Mucosa of descending colon (tissue), 3 donors: ENCODE data around the gene FLT4. TPM values are rescaled to one million over a fixed set of nuclear protein-coding genes. Genes with fewer than 3 reads are reported as not detected.

Experiments used
- ATAC-seq: fragments of 200-7000 bp; cut with Tn5 transposase; one replicate; pipeline ENCODE4 v1.9.1; 2020; ENCODE audit warnings: mild to moderate bottlenecking, moderate library complexity
- DNase-seq, 3 donors: peaks; one replicate each; pipeline ENCODE4 v3.0.0-alpha.2; 2020
- H3K36me3 ChIP-seq: fragments of 200-600 bp; one replicate; pipeline ENCODE4 v1.8.0; 2021; ENCODE audit warnings: low read depth, mild to moderate bottlenecking
- H3K4me1 ChIP-seq: fragments of 200-600 bp; one replicate; pipeline ENCODE4 v1.8.0; 2021; ENCODE audit warnings: low read depth, mild to moderate bottlenecking
- H3K4me3 ChIP-seq: fragments of 200-600 bp; one replicate; pipeline ENCODE4 v1.8.0; 2021; ENCODE audit warnings: mild to moderate bottlenecking
- H3K9me3 ChIP-seq: fragments of 200-600 bp; one replicate; pipeline ENCODE4 v1.8.0; 2021; ENCODE audit warnings: mild to moderate bottlenecking
- intact Hi-C, 2 donors: fragments of 100-400 bp; cut with DNase I in 1 of 2; cut with micrococcal nuclease in 1 of 2; formaldehyde crosslinking; loops; one replicate each; pipeline versions ENCODE4 v1.11.0 to v1.11.1; 2022; cut with DNase I, micrococcal nuclease
- total RNA-seq, 3 donors: library from RNA; stranded (reverse); fragmentation: NEBNext Ultra II Directional in 2 of 3; extraction: Animal tissue kit (Norgen Biotek cat#: 25700) in 2 of 3; gene quantifications; one replicate each; pipeline versions ENCODE4 v1.2.1 to v1.2.4, GENCODE V29; 2021 to 2023
- TF ChIP-seq, protein P1 (sequence below): fragments of 200-600 bp; IDR thresholded peaks from one replicate; pipeline ENCODE4 v1.8.0; 2022; ENCODE audit warnings: antibody characterized with exemption, mild to moderate bottlenecking
- donor health status: DM: no; HTN: no; CAD: no; lungs with moderate emphysema.
- donor health status: DM: no; HTN: no; CAD: no.
- donor health status: DM: no; HTN: yes; CAD: no.

FLT4 gene
- total RNA-seq, 3 donors from 2014 or later = 2.8 to 9.7 (median 6.0) TPM

DNA sequence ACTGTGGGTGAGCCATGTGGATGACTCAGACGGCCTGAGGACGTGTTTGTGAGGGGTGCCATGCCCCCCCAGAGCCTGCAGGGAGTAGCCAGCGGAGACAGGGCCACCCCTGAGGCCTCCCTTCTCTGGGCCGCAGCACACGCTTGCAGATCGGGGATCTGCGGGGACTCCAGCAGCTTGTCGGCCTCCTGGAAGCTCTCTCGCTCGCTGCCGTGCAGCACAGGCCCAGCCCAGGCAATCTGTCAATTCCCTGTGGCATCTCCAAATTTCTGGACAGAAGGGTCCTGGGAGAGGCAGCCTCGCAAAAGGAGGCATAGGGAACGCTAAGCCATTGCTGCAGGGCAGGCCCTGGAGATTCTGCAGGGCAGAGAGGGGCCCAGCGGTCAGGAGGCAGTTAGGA, 21.2 kb downstream of the FLT4 start:
- TF ChIP-seq, protein P1, sequence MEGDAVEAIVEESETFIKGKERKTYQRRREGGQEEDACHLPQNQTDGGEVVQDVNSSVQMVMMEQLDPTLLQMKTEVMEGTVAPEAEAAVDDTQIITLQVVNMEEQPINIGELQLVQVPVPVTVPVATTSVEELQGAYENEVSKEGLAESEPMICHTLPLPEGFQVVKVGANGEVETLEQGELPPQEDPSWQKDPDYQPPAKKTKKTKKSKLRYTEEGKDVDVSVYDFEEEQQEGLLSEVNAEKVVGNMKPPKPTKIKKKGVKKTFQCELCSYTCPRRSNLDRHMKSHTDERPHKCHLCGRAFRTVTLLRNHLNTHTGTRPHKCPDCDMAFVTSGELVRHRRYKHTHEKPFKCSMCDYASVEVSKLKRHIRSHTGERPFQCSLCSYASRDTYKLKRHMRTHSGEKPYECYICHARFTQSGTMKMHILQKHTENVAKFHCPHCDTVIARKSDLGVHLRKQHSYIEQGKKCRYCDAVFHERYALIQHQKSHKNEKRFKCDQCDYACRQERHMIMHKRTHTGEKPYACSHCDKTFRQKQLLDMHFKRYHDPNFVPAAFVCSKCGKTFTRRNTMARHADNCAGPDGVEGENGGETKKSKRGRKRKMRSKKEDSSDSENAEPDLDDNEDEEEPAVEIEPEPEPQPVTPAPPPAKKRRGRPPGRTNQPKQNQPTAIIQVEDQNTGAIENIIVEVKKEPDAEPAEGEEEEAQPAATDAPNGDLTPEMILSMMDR = no peak
- DNase-seq (no peak), ATAC-seq (no peak)
- H3K36me3 ChIP-seq = no peaks in the 10 kb centered on the region
- H3K4me3 ChIP-seq = no peak overlapping the region
- intact Hi-C loops = no loop called here
- H3K9me3 ChIP-seq = no peaks in the 10 kb centered on the region
- H3K4me1 ChIP-seq = no peaks in the 10 kb centered on the region

DNA sequence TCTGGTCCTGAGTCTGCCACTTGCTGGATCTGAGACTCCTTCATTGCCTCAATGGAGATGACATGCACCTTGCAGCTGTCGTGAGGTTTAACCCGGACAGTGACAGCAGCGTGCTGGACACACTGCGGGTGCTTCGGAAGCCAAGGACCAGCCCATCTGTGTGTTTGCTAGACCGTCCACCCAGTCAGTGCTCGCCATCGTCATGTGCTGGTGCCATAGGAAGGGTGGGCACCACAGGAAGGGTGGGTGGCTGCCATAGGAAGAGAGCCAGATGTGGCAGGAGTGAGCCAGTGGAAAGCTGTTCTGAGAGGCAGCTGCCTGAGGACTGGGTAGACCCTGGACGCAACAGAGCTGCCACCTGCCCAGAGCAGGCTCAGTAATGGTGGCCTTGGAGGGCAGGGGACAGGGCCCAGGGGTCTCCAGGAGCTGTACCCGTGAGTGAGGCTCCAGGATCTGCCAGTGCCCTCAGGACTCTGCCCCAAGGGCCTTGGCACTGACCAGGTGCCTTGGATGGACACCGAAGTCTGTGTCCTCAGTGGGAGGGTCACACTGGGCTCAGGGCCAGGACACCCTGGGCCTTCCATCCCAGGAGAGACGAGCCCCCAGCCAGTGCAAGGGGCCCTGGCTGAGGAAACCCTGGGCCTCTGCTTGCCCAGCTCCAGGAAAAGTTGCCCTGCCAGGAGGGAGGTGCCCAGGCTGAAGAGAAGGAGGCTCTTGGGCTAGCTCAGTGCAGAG, 21.8 kb downstream of the FLT4 start:
- H3K9me3 ChIP-seq = no peaks in the 10 kb centered on the region
- H3K4me1 ChIP-seq = no peaks in the 10 kb centered on the region
- no peaks in the 10 kb centered on the region for H3K36me3 ChIP-seq
- DNase-seq (no peak), ATAC-seq (no peak)
- H3K4me3 ChIP-seq = no peak overlapping the region
- TF ChIP-seq, protein P1 = no peak
- intact Hi-C loops = no loop called here

DNA sequence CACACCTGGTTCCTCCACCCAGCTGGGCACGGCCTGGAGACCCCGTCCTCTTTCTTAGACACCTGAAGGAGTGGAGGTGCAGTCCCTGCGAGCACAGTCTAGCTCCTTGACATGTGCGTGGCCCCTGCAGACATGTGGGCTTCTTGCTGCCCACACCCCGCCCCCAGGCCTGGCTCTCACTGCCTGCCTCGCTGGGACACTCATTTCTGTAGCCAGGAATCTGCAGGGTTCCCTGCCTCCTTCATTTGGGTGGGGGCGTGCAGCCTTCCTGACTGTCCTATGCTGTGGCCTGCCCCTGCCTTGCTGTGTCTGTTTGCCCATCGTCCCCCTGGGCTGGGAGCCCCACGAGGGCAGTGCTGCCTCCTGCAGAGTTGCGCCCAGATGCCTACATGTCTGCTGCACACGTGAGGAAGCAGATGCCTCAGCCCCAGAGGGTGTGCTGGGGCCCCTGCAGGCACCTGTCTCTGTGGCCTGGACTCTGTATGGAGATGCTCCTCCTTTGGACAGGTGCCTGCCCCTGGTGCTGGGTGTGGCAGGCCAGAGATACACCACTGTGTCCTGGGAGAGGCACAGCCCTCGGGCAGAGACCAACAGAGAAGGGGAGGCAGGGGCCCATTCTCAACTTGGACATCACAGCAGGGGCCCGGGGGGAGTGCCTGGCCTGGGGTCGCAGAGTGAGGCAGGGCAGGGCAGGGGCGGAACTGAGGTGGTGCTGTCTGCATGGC, 22.6 kb downstream of the FLT4 start:
- no peak for ATAC-seq
- H3K4me1 ChIP-seq = no peaks in the 10 kb centered on the region
- H3K36me3 ChIP-seq = no peaks in the 10 kb centered on the region
- no peak for DNase-seq
- H3K4me3 ChIP-seq = no peak overlapping the region
- H3K9me3 ChIP-seq = no peaks in the 10 kb centered on the region
- TF ChIP-seq, protein P1 = no peak
- intact Hi-C loops = no loop called here

DNA sequence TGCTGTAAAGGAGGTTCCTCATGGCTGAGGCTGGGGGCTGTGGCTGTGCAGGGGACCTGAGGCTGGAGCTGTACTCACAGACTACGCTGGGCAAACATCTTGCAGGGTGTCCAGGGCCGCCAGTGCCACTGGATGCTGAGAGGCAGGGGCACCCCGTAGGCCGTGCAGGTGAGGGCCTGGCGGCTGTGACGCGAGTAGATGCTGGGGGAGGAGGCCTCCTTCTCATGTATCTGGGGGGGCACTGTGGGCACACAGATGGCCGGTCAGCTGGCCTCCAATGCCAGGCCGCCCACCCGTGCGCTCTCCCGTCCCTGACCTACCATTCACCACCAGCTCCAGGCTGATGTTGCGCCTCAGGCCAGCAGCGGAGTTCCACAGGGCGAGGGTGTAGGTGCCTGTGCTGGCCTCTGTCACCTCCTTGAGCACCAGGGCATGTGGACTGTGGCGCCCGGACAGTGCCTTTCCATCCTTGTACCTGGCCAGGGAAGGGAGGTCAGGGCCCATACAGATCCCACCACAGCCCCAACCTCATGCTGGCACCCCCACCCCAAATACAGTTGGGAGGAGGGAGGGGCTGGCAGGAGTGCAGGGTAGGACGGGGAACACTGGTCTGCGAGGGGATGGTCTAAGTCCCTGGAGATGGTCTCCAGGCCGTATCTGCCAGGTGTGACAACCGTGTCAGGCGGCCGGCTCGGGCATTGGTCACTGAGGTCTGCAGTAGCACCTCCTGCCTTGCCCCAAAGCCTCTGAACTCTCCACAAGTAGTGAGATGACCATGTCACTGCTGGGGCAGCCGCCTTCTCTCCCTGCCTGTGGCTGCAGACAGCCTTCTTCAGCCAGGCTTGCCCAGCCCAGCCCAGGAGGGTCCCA, 23.4 kb downstream of the FLT4 start:
- DNase-seq = no peak
- TF ChIP-seq, protein P1 = no peak
- intact Hi-C loops = no loop called here
- H3K4me1 ChIP-seq = no peaks in the 10 kb centered on the region
- H3K36me3 ChIP-seq = no peaks in the 10 kb centered on the region
- no peak overlapping the region for H3K4me3 ChIP-seq
- ATAC-seq = no peak
- H3K9me3 ChIP-seq = no peaks in the 10 kb centered on the region

DNA sequence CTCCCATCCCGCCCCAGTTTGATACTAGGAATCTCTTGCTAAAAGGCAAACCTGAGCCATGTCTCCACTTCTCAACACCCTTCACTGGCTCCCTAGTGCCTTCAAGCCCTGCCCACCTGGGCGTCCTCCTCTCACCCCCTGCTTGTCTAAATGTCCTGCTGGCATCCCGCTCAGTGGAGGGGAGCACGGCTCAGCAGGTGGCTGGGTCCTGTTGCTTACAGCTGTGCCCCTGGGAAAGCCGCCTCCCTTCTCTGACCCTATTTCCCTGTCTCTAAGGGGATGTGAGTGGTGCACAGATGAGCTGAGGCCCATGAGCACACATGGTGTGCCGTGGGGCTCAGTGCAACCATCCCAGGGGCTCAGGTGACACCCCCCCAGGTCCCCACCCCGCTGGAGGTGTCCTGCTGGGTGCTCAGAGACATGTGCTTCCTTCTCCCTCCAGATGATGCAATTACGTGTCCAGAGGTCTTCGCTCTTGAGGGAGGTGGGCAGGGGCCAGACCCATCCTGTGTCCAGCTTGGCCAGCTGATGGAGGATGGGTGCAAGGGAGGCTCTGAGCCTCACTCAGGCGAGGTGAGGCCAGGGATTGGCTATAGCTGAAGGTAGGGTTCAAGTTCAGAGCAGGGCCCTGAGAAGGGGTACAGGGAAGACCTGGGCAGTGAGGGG, 24.1 kb downstream of the FLT4 start:
- H3K4me3 ChIP-seq = no peak overlapping the region
- no peaks in the 10 kb centered on the region for H3K9me3 ChIP-seq
- H3K36me3 ChIP-seq = no peaks in the 10 kb centered on the region
- no peak for DNase-seq
- TF ChIP-seq, protein P1 = no peak
- intact Hi-C loops = no loop called here
- no peaks in the 10 kb centered on the region for H3K4me1 ChIP-seq
- no peak for ATAC-seq
